ENCODE data around the gene MTFP1. TPM values are rescaled to one million over a fixed set of nuclear protein-coding genes. Genes with fewer than 3 reads are reported as not detected.

Gene MTFP1
- total and polyA plus RNA-seq, 9 of the 15 experiments (the other 6 are each of a cell fraction or from before 2014, with no cell fraction given): 10.7 to 52.0 (median 30.1) TPM

DNA sequence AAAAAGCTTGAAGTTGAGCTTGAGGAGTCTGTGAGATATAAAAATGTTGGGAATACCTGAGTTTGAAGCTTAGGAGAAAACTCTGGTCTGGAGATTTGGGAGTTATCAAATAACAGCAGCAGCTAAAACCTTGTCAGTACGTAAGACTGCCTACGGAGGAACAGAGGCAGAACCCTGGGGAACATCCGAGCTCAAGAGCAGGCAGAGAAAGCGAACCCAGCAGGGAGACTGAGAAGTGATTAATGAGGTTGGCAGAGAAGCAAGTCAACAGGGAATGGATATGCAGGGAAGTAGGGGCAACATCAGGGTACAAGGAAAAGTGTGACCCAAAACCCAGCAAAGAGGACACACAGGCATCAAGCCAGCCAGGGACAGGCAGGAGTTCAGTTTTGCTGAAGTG lies 12.6 kb upstream of the MTFP1 start:
- FAIRE-seq (no peak), DNase-seq (ENCODE audit: extremely low read depth in 1 of 4, low spot score in 3 of 4) (no peak), ATAC-seq (no peak)
- Histone ChIP-seq H3K9ac (ENCODE audit: insufficient read depth in 1 of 2, low read depth in 2 of 2, low read length in 2 of 2) (no peak overlapping the region; a peak in 1 of 4 replicates), H2AFZ (ENCODE audit: low read depth, low read length) (no peak overlapping the region), H3K9me3 (replicated peaks; ENCODE audit: control insufficient read depth, insufficient read depth, low read depth, low read length) (no peaks in the 10 kb centered on the region), H3K9me1 (ENCODE audit: control insufficient read depth, insufficient read depth, low read length) (peaks cover 2% of the 10 kb centered on the region), H3K36me3 (ENCODE audit: control insufficient read depth, insufficient read depth, low read length) (peaks cover 17% of the 10 kb centered on the region; the same call in 2 of the 3 replicates), H3K4me3 (no peak overlapping the region), H3K27ac (ENCODE audit: extremely low read depth, low read depth, low read length) (no peak overlapping the region), H3K27me3 (ENCODE audit: control insufficient read depth in 2 of 2, insufficient read depth in 2 of 2, low read length in 2 of 2) (no peaks in the 10 kb centered on the region), H3K4me2 (ENCODE audit: insufficient read depth, low read length) (no peak overlapping the region), H3K4me1 (replicated peaks in 1 of 2; ENCODE audit: control insufficient read depth in 2 of 2, insufficient read depth in 2 of 2, low read length in 2 of 2) (peaks cover 3 to 12% of the 10 kb centered on the region in 2 experiments; a peak in 3 of 5 replicates), H3K79me2 (ENCODE audit: control insufficient read depth, insufficient read depth, low read length) (no peaks in the 10 kb centered on the region), H4K20me1 (replicated peaks; ENCODE audit: control insufficient read depth, insufficient read depth, low read length) (peaks cover 9% of the 10 kb centered on the region)
- no TSS peak for BruUV-seq (replicated peaks)
- CTCF ChIA-PET (ENCODE audit: low intra/inter-chr PET ratio): no interaction called here
- intact Hi-C loops (cut with micrococcal nuclease): no loop called here
- 75% methylated on average over 2 of the region's 4 CpGs for WGBS (ENCODE audit: insufficient coverage, low coverage, missing lambda C conversion rate)
- TF ChIP-seq, protein P1, sequence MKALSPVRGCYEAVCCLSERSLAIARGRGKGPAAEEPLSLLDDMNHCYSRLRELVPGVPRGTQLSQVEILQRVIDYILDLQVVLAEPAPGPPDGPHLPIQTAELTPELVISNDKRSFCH (CRISPR knock-in tag; IDR thresholded peaks at IDR 0.05): no peak
- TF ChIP-seq, protein P1 (tag; IDR thresholded peaks at IDR 0.05): no peak
- no peak for TF ChIP-seq BRD9 (IDR thresholded peaks at IDR 0.05; ENCODE audit: low read depth, partially characterized antibody)
- POLR2A ChIA-PET: interaction anchor here (0.6 to 1.9 kb wide), 4 partner anchors 10 to 49 kb away, joined by 3 to 9 read pairs (median 4); partner anchors contain the start of gene SEC14L2
- in situ Hi-C loops (cut with MboI): no loop called here

DNA sequence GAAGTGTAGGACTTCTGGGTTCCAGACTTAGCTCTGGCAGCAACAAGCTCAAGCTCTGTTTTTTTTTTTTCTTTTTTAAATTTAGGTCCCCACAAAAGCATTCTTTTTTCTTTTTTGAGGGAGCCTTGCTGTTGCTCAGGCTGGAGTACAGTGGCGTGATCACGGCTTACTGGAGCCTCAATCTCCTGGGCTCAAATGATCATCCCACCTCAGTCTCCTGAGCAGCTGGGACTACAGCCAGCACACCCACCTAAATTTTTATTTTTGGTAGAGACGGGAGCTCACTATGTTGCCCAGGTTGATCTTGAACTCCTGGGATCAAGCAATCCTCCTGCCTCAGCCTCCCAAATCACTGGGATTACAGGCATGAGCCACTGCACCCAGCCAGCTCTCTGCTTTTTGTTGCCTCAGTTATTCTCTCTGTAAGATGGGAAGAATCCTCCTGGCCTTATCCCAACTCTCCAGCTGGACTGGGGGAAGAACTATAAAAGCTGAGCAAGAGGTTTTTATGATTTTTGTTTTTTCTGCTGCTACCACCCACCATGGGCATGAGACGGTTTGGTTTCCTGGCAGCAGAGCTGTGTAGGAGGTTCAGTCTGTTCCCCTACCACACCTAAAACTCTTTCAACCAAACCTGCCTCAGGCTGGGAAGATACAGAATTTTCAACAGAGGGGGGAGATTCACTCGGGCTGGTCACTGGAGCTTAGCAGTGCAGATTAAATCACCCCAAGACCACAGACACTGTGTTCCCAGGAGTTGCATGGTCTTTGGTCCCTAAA lies 11.6 kb upstream of the MTFP1 start:
- BruUV-seq (replicated peaks): no TSS peak
- Histone ChIP-seq H3K9me3 (replicated peaks; ENCODE audit: control insufficient read depth, insufficient read depth, low read depth, low read length) (no peaks in the 10 kb centered on the region), H3K9me1 (ENCODE audit: control insufficient read depth, insufficient read depth, low read length) (peaks cover 2% of the 10 kb centered on the region), H3K9ac (ENCODE audit: insufficient read depth in 1 of 2, low read depth in 2 of 2, low read length in 2 of 2) (no peak overlapping the region; a peak in 1 of 4 replicates), H2AFZ (ENCODE audit: low read depth, low read length) (no peak overlapping the region), H3K79me2 (ENCODE audit: control insufficient read depth, insufficient read depth, low read length) (peaks cover 2% of the 10 kb centered on the region; the same call in 1 of the 3 replicates), H3K4me3 (no peak overlapping the region), H4K20me1 (replicated peaks; ENCODE audit: control insufficient read depth, insufficient read depth, low read length) (peaks cover 5% of the 10 kb centered on the region), H3K36me3 (ENCODE audit: control insufficient read depth, insufficient read depth, low read length) (peaks cover 26% of the 10 kb centered on the region), H3K4me1 (replicated peaks in 1 of 2; ENCODE audit: control insufficient read depth in 2 of 2, insufficient read depth in 2 of 2, low read length in 2 of 2) (peaks cover 0 to 5% of the 10 kb centered on the region in 2 experiments; a peak in 3 of 5 replicates), H3K27ac (ENCODE audit: extremely low read depth, low read depth, low read length) (no peak overlapping the region), H3K27me3 (ENCODE audit: control insufficient read depth in 2 of 2, insufficient read depth in 2 of 2, low read length in 2 of 2) (no peaks in the 10 kb centered on the region), H3K4me2 (ENCODE audit: insufficient read depth, low read length) (no peak overlapping the region)
- ChIA-PET CTCF (ENCODE audit: low intra/inter-chr PET ratio) (no interaction called here), POLR2A (interaction anchor here (0.6 to 1.9 kb wide), 4 partner anchors 8 to 48 kb away, joined by 3 to 9 read pairs (median 4); partner anchors contain the start of gene SEC14L2)
- 72% methylated on average over 5 of the region's 5 CpGs for WGBS (ENCODE audit: insufficient coverage, low coverage, missing lambda C conversion rate)
- DNase-seq (ENCODE audit: extremely low read depth in 1 of 4, low spot score in 3 of 4) (no peak), ATAC-seq (no peak), FAIRE-seq (no peak)
- in situ Hi-C loops (cut with MboI) (no loop called here), intact Hi-C loops (cut with micrococcal nuclease) (no loop called here)
- TF ChIP-seq SNRNP70 (optimal IDR thresholded peaks at IDR 0.05; ENCODE audit: low read depth, low read length) (no peak), NONO (IDR thresholded peaks at IDR 0.05; ENCODE audit: low read depth in 2 of 2, low read length in 1 of 2) (no peak), ZNF311 (CRISPR knock-in tag; IDR thresholded peaks at IDR 0.05) (no peak), CTBP1 (IDR thresholded peaks at IDR 0.05; ENCODE audit: borderline replicate concordance) (no peak), ZBTB8A (IDR thresholded peaks at IDR 0.05; ENCODE audit: partially characterized antibody) (no peak), TEAD1 (CRISPR knock-in tag; IDR thresholded peaks at IDR 0.05) (no peak), ZSCAN29 (IDR thresholded peaks at IDR 0.05) (no peak)
- TF ChIP-seq, protein P2, sequence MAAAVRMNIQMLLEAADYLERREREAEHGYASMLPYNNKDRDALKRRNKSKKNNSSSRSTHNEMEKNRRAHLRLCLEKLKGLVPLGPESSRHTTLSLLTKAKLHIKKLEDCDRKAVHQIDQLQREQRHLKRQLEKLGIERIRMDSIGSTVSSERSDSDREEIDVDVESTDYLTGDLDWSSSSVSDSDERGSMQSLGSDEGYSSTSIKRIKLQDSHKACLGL (CRISPR knock-in tag; IDR thresholded peaks at IDR 0.05; ENCODE audit: borderline replicate concordance, poor library complexity, severe bottlenecking): no peak
- TF ChIP-seq, protein P3, sequence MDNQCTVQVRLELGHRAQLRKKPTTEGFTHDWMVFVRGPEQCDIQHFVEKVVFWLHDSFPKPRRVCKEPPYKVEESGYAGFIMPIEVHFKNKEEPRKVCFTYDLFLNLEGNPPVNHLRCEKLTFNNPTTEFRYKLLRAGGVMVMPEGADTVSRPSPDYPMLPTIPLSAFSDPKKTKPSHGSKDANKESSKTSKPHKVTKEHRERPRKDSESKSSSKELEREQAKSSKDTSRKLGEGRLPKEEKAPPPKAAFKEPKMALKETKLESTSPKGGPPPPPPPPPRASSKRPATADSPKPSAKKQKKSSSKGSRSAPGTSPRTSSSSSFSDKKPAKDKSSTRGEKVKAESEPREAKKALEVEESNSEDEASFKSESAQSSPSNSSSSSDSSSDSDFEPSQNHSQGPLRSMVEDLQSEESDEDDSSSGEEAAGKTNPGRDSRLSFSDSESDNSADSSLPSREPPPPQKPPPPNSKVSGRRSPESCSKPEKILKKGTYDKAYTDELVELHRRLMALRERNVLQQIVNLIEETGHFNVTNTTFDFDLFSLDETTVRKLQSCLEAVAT (IDR thresholded peaks at IDR 0.05): no peak
